ENCODE data around the gene PPFIBP2. TPM values are rescaled to one million over a fixed set of nuclear protein-coding genes. Genes with fewer than 3 reads are reported as not detected.

Gene PPFIBP2
- total RNA-seq, 8 experiments from 2014 or later: 0.92 to 132 (median 10.5) TPM

- 88 to 100% (median 100%) methylated on average over 1 of the region's 1 CpG; no CpG with 5 or more reads in 6 of the 10 experiments for WGBS, 10 experiments
- no peak overlapping the region for H3K4me3 ChIP-seq
- ATAC-seq (replicated peaks in 6 of 8): no peak
- in situ Hi-C loops (cut with MboI; ENCODE audit: low pct_unique_long_range_greater_than_20kb in 2 of 9, low sequenced_read_pairs in 9 of 9, unreplicated experiment in 9 of 9): loop anchor here in 2 of 9 experiments (25.0 kb wide), 1 partner anchor 91 kb away; the partner anchor contains the start of gene CYB5R2 (in 2 of the 2)
- H3K4me1 ChIP-seq (replicated peaks in 1 of 2): peaks cover 10 to 15% of the 10 kb centered on the region in 2 donors
- no peak overlapping the region for H3K27ac ChIP-seq
Observed at GRCh38 chr11:7570938-7571521, 57.2 kb downstream of the PPFIBP2 start.

- Histone ChIP-seq H3K4me1 (replicated peaks in 1 of 2) (peaks cover 10 to 17% of the 10 kb centered on the region in 2 donors), H3K27ac (no peak overlapping the region), H3K4me3 (no peak overlapping the region)
- in situ Hi-C loops (cut with MboI; ENCODE audit: low pct_unique_long_range_greater_than_20kb in 2 of 9, low sequenced_read_pairs in 9 of 9, unreplicated experiment in 9 of 9): loop anchor here in 2 of 9 experiments (25.0 kb wide), 1 partner anchor 91 kb away; the partner anchor contains the start of gene CYB5R2 (in 2 of the 2)
- WGBS, 10 experiments: 0 to 18% (median 6%) methylated on average over 2 to 4 of the region's 4 CpGs; no CpG with 5 or more reads in 1 of the 10 experiments
- peak; percentile 57 to 93 (median 82) for ATAC-seq (replicated peaks in 6 of 8)
Observed at GRCh38 chr11:7571640-7572000, 57.8 kb downstream of the PPFIBP2 start.

- in situ Hi-C loops (cut with MboI; ENCODE audit: low pct_unique_long_range_greater_than_20kb in 2 of 9, low sequenced_read_pairs in 9 of 9, unreplicated experiment in 9 of 9): loop anchor here in 2 of 9 experiments (25.0 kb wide), 1 partner anchor 90 kb away; the partner anchor contains the start of gene CYB5R2 (in 2 of the 2)
- Histone ChIP-seq H3K4me3 (no peak overlapping the region), H3K27ac (no peak overlapping the region), H3K4me1 (replicated peaks in 1 of 2) (peaks cover 14 to 22% of the 10 kb centered on the region in 2 donors)
- WGBS, 10 experiments: 20 to 100% (median 94%) methylated on average over 1 to 4 of the region's 4 CpGs; no CpG with 5 or more reads in 2 of the 10 experiments
- ATAC-seq (replicated peaks in 6 of 8): peak; percentile 7 to 83 (median 49)
Observed at GRCh38 chr11:7572001-7572712, 58.4 kb downstream of the PPFIBP2 start.

GRCh38 chr11:7573193-7573557 is 59.4 kb downstream of the PPFIBP2 start:
- peaks cover 25 to 31% of the 10 kb centered on the region in 2 donors for H3K4me1 ChIP-seq (replicated peaks in 1 of 2)
- in situ Hi-C loops (cut with MboI; ENCODE audit: low pct_unique_long_range_greater_than_20kb in 2 of 9, low sequenced_read_pairs in 9 of 9, unreplicated experiment in 9 of 9): loop anchor here in 2 of 9 experiments (25.0 kb wide), 1 partner anchor 89 kb away; the partner anchor contains the start of gene CYB5R2 (in 2 of the 2)
- no peak overlapping the region for H3K4me3 ChIP-seq
- ATAC-seq (replicated peaks in 6 of 8): no peak
- H3K27ac ChIP-seq: no peak overlapping the region

DNA sequence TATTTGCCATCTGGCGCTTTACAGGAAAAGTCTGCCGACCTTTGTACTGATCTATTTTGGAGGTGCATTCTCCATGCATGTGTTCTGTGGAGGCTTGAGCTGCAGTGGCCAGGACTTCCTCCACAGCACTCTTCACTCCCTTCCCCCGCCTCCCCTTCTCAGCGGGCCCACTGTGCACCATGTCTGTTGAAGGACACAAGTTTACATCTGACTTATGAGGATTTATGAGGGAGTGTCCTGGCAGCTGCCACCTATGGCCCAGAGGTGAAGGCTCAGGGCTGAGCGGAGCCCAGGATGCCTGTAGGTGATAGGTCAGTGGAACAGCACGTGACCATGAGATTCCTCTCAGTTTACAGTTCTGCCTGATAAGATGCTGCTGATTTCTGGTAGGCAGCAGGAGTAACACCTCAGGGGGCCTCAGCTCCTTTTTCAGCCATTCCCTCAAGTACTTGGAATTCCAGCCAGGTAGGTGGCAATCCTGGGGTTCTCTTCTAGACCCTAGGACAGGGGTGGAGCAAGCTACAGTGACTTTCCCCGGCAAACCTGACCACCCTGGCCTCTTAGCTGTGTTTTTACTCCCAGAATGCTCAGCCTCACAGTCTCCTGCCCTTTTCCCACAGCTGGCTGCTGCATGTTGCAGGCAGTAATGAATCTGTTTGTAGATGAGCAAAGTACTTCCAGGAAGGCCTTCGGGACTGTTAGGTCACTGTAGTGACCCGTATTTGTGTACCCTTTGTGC is 59.9 kb downstream of the PPFIBP2 start:
- WGBS, 10 experiments: 80 to 93% (median 83%) methylated on average over 3 to 7 of the region's 9 CpGs; no CpG with 5 or more reads in 4 of the 10 experiments
- H3K4me3 ChIP-seq: no peak overlapping the region
- no peak overlapping the region for H3K27ac ChIP-seq
- peaks cover 27 to 36% of the 10 kb centered on the region in 2 donors for H3K4me1 ChIP-seq (replicated peaks in 1 of 2)
- in situ Hi-C loops (cut with MboI; ENCODE audit: low pct_unique_long_range_greater_than_20kb in 2 of 9, low sequenced_read_pairs in 9 of 9, unreplicated experiment in 9 of 9): loop anchor here in 2 of 9 experiments (25.0 kb wide), 1 partner anchor 89 kb away; the partner anchor contains the start of gene CYB5R2 (in 2 of the 2)
- ATAC-seq (replicated peaks in 6 of 8): no peak

GRCh38 chr11:7574491-7575130 is 60.8 kb downstream of the PPFIBP2 start:
- Histone ChIP-seq H3K4me1 (replicated peaks in 1 of 2) (peaks cover 27 to 37% of the 10 kb centered on the region in 2 donors), H3K4me3 (no peak overlapping the region), H3K27ac (no peak overlapping the region)
- in situ Hi-C loops (cut with MboI; ENCODE audit: low pct_unique_long_range_greater_than_20kb in 2 of 9, low sequenced_read_pairs in 9 of 9, unreplicated experiment in 9 of 9): loop anchor here in 2 of 9 experiments (25.0 kb wide), 1 partner anchor 88 kb away; the partner anchor contains the start of gene CYB5R2 (in 2 of the 2)
- no peak for ATAC-seq (replicated peaks in 6 of 8)
- 39 to 100% (median 83%) methylated on average over 1 to 6 of the region's 7 CpGs; no CpG with 5 or more reads in 1 of the 10 experiments for WGBS, 10 experiments

- peak in 3 of 8 experiments; percentile 53 to 80 (median 62) for ATAC-seq (replicated peaks in 6 of 8)
- Histone ChIP-seq H3K27ac (no peak overlapping the region), H3K4me3 (no peak overlapping the region), H3K4me1 (replicated peaks in 1 of 2) (peaks cover 27 to 35% of the 10 kb centered on the region in 2 donors)
- whole genome bisulfite sequencing, 10 experiments: 0 to 100% (median 9%) methylated on average over 1 to 5 of the region's 11 CpGs; no CpG with 5 or more reads in 5 of the 10 experiments
- in situ Hi-C loops (cut with MboI; ENCODE audit: low pct_unique_long_range_greater_than_20kb in 2 of 9, low sequenced_read_pairs in 9 of 9, unreplicated experiment in 9 of 9): no loop called here
Observed at GRCh38 chr11:7575841-7576725, 62.3 kb downstream of the PPFIBP2 start.

- in situ Hi-C loops (cut with MboI; ENCODE audit: low pct_unique_long_range_greater_than_20kb in 2 of 9, low sequenced_read_pairs in 9 of 9, unreplicated experiment in 9 of 9): no loop called here
- Histone ChIP-seq H3K4me1 (replicated peaks in 1 of 2) (peaks cover 22 to 27% of the 10 kb centered on the region in 2 donors), H3K27ac (no peak overlapping the region), H3K4me3 (peak overlapping the region in 1 of 5 donors; percentile 6)
- peak in 4 of 8 experiments; percentile 9 to 46 (median 10) for ATAC-seq (replicated peaks in 6 of 8)
- 0 to 96% (median 18%) methylated on average over 1 to 4 of the region's 13 CpGs; no CpG with 5 or more reads in 3 of the 10 experiments for WGBS, 10 experiments
Observed at GRCh38 chr11:7576726-7577290, 63.0 kb downstream of the PPFIBP2 start.

GRCh38 chr11:7577291-7578190 is 63.7 kb downstream of the PPFIBP2 start:
- Histone ChIP-seq H3K4me3 (peak overlapping the region in 1 of 5 donors; percentile 11), H3K4me1 (replicated peaks in 1 of 2) (peaks cover 17 to 22% of the 10 kb centered on the region in 2 donors), H3K27ac (no peak overlapping the region)
- WGBS, 10 experiments: 0 to 33% (median 11%) methylated on average over 1 to 9 of the region's 16 CpGs; no CpG with 5 or more reads in 1 of the 10 experiments
- in situ Hi-C loops (cut with MboI; ENCODE audit: low pct_unique_long_range_greater_than_20kb in 2 of 9, low sequenced_read_pairs in 9 of 9, unreplicated experiment in 9 of 9): no loop called here
- peak; percentile 24 to 74 (median 66) for ATAC-seq (replicated peaks in 6 of 8)

DNA sequence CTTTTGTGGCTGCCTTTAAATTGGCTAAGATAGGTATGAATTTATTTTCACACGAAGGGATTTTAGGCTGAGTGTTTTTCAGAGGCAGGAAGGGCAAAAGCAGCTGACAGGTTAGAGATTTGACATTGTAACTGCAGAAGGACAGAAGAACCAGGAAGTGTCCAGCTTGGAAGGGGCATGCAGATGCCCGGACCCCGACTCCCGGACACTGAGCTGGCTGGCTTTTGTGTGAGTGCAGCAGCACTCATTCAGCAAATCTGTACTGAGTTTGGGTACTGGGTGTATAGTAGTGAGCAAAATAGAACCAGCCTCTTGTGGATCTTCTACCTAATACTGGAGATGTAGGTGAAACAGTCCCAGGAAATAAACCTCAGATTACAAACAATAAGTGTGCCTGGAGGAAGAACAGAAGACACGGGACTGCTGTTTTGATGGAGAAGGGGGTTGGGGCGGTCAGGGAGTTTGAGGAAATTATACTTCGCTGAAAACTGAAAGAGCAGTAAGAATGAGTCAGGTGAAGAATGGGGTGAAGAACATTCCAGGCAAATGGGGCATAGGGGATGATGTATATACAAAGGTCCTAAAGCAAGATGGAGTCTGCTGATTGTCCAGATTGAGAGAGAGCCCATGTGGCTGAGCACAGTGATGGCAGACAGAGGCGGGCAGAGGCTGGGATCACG is 64.6 kb downstream of the PPFIBP2 start:
- Histone ChIP-seq H3K4me1 (replicated peaks in 1 of 2) (peaks cover 17 to 22% of the 10 kb centered on the region in 2 donors), H3K27ac (no peak overlapping the region), H3K4me3 (no peak overlapping the region)
- 30 to 94% (median 70%) methylated on average over 2 to 8 of the region's 9 CpGs; no CpG with 5 or more reads in 1 of the 10 experiments for WGBS, 10 experiments
- no peak for ATAC-seq (replicated peaks in 6 of 8)
- in situ Hi-C loops (cut with MboI; ENCODE audit: low pct_unique_long_range_greater_than_20kb in 2 of 9, low sequenced_read_pairs in 9 of 9, unreplicated experiment in 9 of 9): no loop called here
